ENCODE results near the gene ATP13A3.

DNA sequence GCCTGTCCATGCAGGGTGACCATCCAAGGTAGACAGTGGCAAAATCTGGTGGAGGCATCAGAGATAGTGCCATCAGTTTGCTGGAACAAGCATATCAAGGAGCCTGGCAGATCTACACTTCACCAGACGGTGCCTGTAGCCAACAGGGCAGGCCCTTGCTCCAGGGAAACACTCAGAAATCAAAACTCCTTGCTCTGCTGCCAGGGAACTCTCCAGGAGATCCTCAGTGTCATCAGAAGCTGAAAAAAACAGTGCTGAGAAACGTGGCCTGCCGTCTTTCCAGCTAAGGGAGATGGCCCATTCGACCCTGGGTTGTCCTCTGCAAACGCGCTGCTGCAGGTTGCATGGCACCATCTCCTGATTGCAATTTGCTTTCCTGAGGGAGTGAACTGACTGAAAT lies 30.5 kb upstream of the ATP13A3 start:
- TF ChIP-seq POLR2A (IDR thresholded peaks at IDR 0.05) (no peak), CTCF (IDR thresholded peaks at IDR 0.05) (no peak)

All from esophagus squamous epithelium (tissue), 4 donors.